K562 (cell line): Measurements from ENCODE around the gene USB1. TPM values are rescaled to one million over a fixed set of nuclear protein-coding genes. Genes with fewer than 3 reads are reported as not detected.

Experiments
- BHLHE40 ChIP-seq: IDR thresholded peaks from 2 replicates; pipeline ENCODE4 v1.6.1; 2011; ENCODE audit warnings: low read length, improper control_type of control experiment
- CCNT2 ChIP-seq: IDR thresholded peaks from 2 replicates; pipeline ENCODE4 v1.6.1; 2011; ENCODE audit warnings: borderline replicate concordance, low read depth, mild to moderate bottlenecking, moderate library complexity, mixed read lengths, low read length; ENCODE audit not compliant: insufficient read length; ENCODE audit errors: extremely low read depth
- E2F5 ChIP-seq: sonication (generic); formaldehyde crosslinking; IDR thresholded peaks from 2 replicates; pipeline ENCODE4 v1.8.0; 2022; ENCODE audit warnings: mild to moderate bottlenecking, missing genetic modification reagents
- ELF2 ChIP-seq: fragments of 250-450 bp; sonication (Bioruptor Pico); IDR thresholded peaks from 2 replicates; pipeline ENCODE4 v1.5.0; 2021; ENCODE audit warnings: mild to moderate bottlenecking
- ETV5 ChIP-seq: sonication (generic); formaldehyde crosslinking; IDR thresholded peaks from 2 replicates; pipeline ENCODE4 v1.4.0; 2020; ENCODE audit warnings: low read depth, mild to moderate bottlenecking, missing genetic modification reagents
- FOXP4 ChIP-seq: sonication (generic); formaldehyde crosslinking; IDR thresholded peaks from 2 replicates; pipeline ENCODE4 v1.8.0; 2022; ENCODE audit warnings: mild to moderate bottlenecking, missing genetic modification reagents, borderline replicate concordance
- MEIS2 ChIP-seq: fragments of 450-650 bp; IDR thresholded peaks from 2 replicates; pipeline ENCODE4 v1.6.1; 2014; ENCODE audit warnings: mild to moderate bottlenecking; ENCODE audit not compliant: partially characterized antibody
- RB1 ChIP-seq: fragments of 450-650 bp; IDR thresholded peaks from 2 replicates; pipeline ENCODE4 v1.6.1; 2017; ENCODE audit warnings: low read depth, mild to moderate bottlenecking
- TAL1 ChIP-seq: fragments of 450-650 bp; IDR thresholded peaks from 2 replicates; pipeline ENCODE4 v1.6.1; 2016; ENCODE audit warnings: mild to moderate bottlenecking
- USF1 ChIP-seq: sonication (generic); formaldehyde crosslinking; IDR thresholded peaks from 2 replicates; pipeline ENCODE4 v1.9.0; 2022; ENCODE audit warnings: mild to moderate bottlenecking, missing genetic modification reagents
- ZFP36 ChIP-seq: fragments of 150-350 bp; IDR thresholded peaks from 2 replicates; pipeline ENCODE4 v1.6.1; 2018; ENCODE audit warnings: low read length, low read depth; ENCODE audit not compliant: partially characterized antibody
- ZNF140 ChIP-seq: fragments of 250-450 bp; sonication (Bioruptor Pico); IDR thresholded peaks from 2 replicates; pipeline ENCODE4 v1.8.0; 2021; ENCODE audit warnings: moderate library complexity, mild to moderate bottlenecking, inconsistent platforms
- ZNF830 ChIP-seq: fragments of 250-450 bp; sonication (Bioruptor Pico); IDR thresholded peaks from 2 replicates; pipeline ENCODE4 v1.5.0; 2021; ENCODE audit warnings: mild to moderate bottlenecking
- polyA plus RNA-seq, 8 experiments: library from polyadenylated mRNA; depleted of rRNA in 4 of 8; stranded (reverse) in 5 of 8; unstranded in 3 of 8; fragments of >200 nt; fragmentation: Nextera tagmentation in 2 of 8; fragmentation: Illumina TruSeq in 1 of 8; extraction: Ambion mirVana in 2 of 8; extraction: Trizol in 1 of 8; gene quantifications; 2 replicates each; pipeline versions ENCODE4 v1.2.1 to v1.2.3, GENCODE V29; 2011 to 2014; ENCODE audit warnings: inconsistent platforms in 1 of 8, missing spikeins in 1 of 8
- total RNA-seq, 7 experiments: library from RNA; depleted of rRNA in 6 of 7; stranded (reverse); fragments of >200 nt in 6 of 7; fragmentation: Illumina TruSeq in 2 of 7; extraction: Trizol in 2 of 7; gene quantifications; 2 replicates each; pipeline versions ENCODE4 v1.2.1 to v1.2.3, GENCODE V29; 2011 to 2021; ENCODE audit warnings: low replicate concordance in 1 of 7

The USB1 gene
- total and polyA plus RNA-seq, 9 of the 15 experiments (the other 6 are each of a cell fraction or from before 2014, with no cell fraction given): 11.6 to 73.6 (median 19.4) TPM

DNA sequence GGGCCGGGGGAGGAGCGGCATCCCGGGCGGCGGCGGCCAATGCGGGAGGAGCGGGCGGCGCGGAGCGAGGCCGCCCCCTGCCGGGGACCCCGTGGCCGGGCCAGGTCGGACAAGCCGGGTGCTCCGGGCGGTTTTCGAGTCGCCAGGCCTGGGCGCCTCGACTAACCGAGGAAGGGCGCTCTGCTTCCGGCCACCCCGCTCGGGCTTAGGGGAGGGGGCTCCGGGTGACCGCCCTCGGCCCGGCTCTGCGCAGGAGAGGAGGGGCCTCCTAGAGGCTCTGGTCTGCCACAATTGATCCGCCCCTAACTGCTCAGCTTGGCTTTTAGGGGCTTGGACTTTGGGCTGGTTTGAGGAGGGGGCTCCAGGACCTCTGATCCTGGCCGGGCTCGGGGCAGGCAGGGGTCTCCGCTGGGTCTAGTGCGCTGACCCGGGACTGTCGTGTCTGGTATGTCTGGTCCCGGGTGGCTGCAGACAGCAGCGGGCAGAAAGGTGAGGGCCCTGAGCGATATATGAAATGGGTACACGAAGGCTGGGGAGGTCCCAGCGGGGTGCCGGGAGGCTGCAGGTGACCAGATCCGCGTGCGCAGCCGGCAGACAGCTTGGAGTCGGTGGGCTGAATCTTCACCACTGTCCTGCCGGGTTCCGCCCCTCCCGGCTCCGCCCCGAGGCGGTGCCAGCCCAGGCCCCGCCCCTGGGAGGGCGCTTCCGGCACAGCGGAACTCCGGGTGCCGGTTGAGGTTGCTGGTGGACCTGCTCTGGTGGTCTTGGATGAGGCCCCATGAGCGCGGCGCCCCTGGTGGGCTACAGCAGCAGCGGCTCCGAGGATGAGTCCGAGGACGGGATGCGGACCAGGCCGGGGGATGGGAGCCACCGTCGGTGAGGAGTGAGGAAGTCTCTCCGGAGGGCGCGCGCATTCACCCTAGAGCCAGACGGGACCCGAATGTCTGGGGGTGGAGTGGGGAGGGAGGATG is at the start of gene USB1 (continued):
- peak; percentile 38 for TF ChIP-seq MEIS2
- peak; percentile 57; the same call in 1 of the 2 replicates for TF ChIP-seq ELF2 (CRISPR knock-in tag)
- peak; percentile 44 for TF ChIP-seq ZFP36
- no peak for TF ChIP-seq E2F5 (CRISPR knock-in tag)
- 0 out of 2 replicates have a peak, but pooled peaks have one; percentile 42 for TF ChIP-seq USF1 (CRISPR knock-in tag)
- TF ChIP-seq TAL1: no peak
- peak; percentile 86 for TF ChIP-seq BHLHE40
- TF ChIP-seq ZNF140 (CRISPR knock-in tag): no peak
- peak; percentile 77 for TF ChIP-seq RB1
- 0 out of 2 replicates have a peak, but pooled peaks have one; percentile 35 for TF ChIP-seq FOXP4
- TF ChIP-seq ZNF830 (CRISPR knock-in tag): 0 out of 2 replicates have a peak, but pooled peaks have one; percentile 60
- peak; percentile 60 for TF ChIP-seq CCNT2
- peak; percentile 57; the same call in 1 of the 2 replicates for TF ChIP-seq ETV5
